ENCODE measurements around the gene EIF6.
"Not testable (repeated sequence)": the region's sequence is repeated elsewhere in the genome, so short reads cannot be mapped to it uniquely, and the experiment has no call there.

GRCh38 chr20:35262731-35263531 lies 21.6 kb downstream of the EIF6 start:
- TF ChIP-seq CTCF (IDR thresholded peaks at IDR 0.05; ENCODE audit: low read depth, low read length, missing input control); REST (IDR thresholded peaks at IDR 0.05); TAF1 (conservative IDR thresholded peaks at IDR 0.05); HNF4G (IDR thresholded peaks at IDR 0.05); FOXA2 (IDR thresholded peaks at IDR 0.05); YY1 (IDR thresholded peaks at IDR 0.05); ZBTB33 (IDR thresholded peaks at IDR 0.05); EGR1 (IDR thresholded peaks at IDR 0.05; ENCODE audit: low read depth in 2 of 2): not testable (repeated sequence)
- TF ChIP-seq RAD21 (IDR thresholded peaks at IDR 0.05) = peak in 1 of 2 donors; percentile 10

Data from liver (tissue), 3 donors.